GM10847 (cell line): ENCODE data around the gene LANCL1.

Experiments used
- POLR2A ChIP-seq: IDR thresholded peaks from 2 replicates; pipeline ENCODE4 v1.6.1; 2011; ENCODE audit not compliant: insufficient read length; ENCODE audit errors: extremely low read depth

The LANCL1 gene

GRCh38 chr2:210429403-210430137 is 47.0 kb downstream of the LANCL1 start:
- TF ChIP-seq POLR2A, result no peak

GRCh38 chr2:210428393-210429179 is 48.0 kb downstream of the LANCL1 start:
- TF ChIP-seq POLR2A, result no peak

DNA sequence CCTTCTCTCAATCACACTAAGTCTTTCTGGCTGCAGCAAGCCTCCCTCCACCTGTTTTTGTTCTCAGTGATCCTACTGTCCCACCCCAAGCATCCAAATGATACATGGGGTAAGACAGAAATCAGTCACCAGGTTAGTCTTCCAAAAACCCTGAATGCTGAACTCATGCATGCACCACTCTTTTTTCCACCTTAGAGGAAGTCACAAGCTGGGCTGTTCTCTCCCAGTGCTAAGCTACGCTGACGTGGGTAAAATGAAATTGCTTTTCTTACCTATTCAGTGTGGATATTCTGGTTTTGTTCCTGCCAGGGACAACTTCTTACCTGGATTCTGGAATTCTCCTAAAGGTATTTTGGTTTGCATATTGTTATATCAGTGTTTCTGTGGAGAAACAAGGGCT is 54.2 kb downstream of the LANCL1 start:
- TF ChIP-seq POLR2A, result no peak

DNA sequence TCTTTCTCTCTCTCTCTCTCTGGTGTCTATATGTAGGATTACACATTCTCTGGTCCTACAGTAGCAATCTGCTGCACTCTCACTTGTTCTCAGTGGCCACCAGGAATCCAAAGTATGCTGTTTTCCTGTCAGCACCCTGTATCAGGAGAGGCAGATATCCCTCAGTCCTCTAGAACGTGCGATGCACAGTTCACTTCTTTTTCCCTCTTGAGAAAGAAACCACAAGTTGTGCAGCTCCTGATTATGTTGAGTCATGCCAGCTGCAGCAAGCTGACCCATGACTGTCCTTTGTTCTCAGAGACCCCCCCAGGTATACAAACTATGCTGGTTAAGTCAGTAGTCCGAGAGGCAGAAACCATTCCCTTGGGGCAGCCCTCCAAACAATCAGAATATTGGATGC is 54.6 kb downstream of the LANCL1 start:
- no peak for TF ChIP-seq POLR2A

DNA sequence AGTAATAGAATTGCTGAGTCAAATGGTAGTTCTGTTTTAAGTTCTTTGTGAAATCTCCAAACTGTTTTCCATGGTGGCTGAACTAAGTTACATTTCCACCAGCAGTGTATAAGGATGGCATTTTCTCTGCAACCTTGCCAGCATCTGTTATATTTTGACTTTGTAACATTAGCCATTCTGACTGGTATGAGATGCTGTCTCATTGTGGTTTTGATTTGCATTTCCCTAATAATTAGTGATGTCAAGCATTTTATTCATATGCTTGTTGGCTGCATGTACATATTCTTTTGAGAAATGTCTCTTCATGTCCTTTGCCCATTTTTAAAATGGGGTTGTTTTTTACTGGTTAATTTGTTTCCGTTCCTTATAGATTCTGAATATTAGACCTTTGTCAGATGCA is 63.9 kb downstream of the LANCL1 start:
- no peak for TF ChIP-seq POLR2A

DNA sequence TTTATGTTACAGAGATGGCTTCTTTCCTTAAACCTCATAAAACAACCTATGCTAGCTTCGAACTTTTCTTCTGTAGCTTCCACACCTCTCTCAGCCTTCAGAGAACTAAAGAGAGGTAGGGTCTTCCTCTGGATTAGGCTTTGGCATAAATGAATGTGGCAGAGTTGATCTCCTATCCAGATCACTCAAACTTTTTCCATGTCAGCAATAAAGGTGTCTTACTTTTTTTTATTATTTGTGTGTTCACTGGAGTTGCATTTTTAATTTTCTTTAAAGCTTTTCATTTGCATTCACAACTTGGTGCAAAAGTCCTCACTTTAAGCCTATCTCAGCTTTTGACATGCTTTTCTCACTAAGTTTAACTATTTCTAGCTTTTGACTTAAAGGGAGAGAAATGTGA is 66.0 kb downstream of the LANCL1 start:
- TF ChIP-seq POLR2A, result no peak

- TF ChIP-seq POLR2A, result no peak
Measured at GRCh38 chr2:210399440-210400041, 77.0 kb downstream of the LANCL1 start.

DNA sequence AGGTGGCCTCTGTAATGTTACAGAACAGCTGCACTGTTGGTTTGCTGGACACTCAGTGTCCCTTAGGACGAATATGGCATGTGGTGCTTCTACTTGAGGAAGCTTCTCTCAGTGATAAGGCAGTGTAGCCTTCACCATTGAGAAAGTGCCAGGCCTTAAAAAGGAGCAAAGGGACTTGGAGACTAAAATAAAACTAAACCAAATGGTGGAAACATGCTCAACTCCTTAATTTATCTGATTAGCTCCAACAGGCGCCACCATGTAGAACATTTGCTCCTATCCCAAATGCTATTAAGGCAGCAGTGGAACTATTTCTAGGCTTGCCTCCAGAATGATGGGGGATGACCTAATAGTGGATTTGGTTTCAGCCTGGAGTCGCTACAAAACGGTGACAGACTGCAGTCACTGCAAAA is 84.1 kb downstream of the LANCL1 start:
- TF ChIP-seq POLR2A, result no peak

DNA sequence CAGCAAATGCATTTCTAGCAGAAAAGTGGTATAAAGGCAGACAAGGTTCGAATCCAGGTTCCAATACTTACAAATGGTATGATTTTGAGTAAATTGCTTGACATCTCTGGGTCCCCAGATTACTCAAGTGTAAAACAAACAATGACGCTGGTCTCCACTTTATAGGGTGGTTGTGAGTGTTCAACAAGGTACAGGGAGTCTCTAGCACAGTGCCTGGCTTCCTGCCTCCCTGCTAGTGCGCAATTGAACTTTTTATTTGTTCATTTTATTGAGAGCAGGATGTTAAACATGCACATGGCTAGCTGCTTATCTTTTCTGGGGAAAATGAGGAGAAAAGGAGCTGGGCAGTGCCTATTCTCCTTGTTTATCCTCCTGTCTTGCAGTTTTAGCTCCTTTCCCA is 86.7 kb downstream of the LANCL1 start:
- TF ChIP-seq POLR2A, result no peak

DNA sequence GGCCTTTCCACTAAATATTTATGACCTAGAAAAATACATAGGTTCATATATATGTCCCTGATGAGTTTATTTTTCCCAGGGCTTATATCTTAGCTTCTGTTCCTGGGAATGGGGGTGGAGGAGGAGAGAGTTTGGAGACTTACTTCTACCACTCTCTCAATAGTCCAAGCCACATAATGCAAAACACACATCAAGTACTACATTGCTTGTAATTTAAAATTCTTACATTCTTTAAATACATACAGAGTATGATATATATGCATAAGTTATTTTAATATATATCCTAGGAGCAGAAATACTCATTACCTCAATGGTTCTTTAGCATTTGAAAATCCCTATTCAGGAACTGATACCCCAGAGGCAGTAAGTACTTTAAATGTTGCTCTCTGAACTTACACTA is 88.4 kb downstream of the LANCL1 start:
- TF ChIP-seq POLR2A, result no peak

DNA sequence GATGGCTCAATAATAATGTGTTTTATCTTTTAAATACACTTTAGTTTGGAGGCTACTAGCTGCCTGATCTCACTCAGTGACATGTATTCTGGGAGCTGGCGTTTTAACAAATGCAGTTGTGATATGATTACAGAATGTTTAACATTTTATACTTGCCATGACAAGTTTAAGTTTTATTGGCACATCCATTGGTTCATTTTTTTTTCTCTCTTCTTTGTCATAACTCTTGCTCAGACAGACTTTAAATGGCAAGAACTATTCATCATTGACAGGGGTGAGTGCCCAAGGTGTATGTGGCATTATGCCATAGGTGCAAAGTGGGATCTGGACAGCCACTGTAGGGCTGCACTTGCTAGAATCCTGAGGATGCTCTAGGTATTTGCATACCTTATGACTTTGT is 89.5 kb downstream of the LANCL1 start:
- TF ChIP-seq POLR2A, result no peak
